MCF 10A (cell line): ENCODE data around the gene ZNF33B. TPM values are rescaled to one million over a fixed set of nuclear protein-coding genes. Genes with fewer than 3 reads are reported as not detected.

Experiments used
- BruUV-seq: library from RNA; stranded (reverse); fragments of 400-500 nt; replicated peaks from 2 replicates; lab custom pipeline; 2021; lab: Mats Ljungman, UMichigan
- CTCF ChIA-PET: fragments of 300-600 bp; sonication (Branson Sonifier 250); formaldehyde crosslinking; extraction: SDS; loops from one replicate; lab custom pipeline; 2021; ENCODE audit warnings: antibody characterized with exemption, inconsistent platforms; lab: Yijun Ruan, JAX
- POLR2A ChIA-PET: fragments of 300-600, 350-650 bp; sonication (Branson Sonifier 250); formaldehyde crosslinking; extraction: SDS; loops from one replicate; lab custom pipeline; 2020; ENCODE audit warnings: antibody characterized with exemption, inconsistent platforms; lab: Yijun Ruan, JAX
- DNase-seq: peaks from one replicate; pipeline ENCODE4 v3.0.0-alpha.2; 2018; ENCODE audit not compliant: unreplicated experiment
- H3K27ac Mint-ChIP-seq: one replicate; pipeline ENCODE4 v1.8.0; 2022; ENCODE audit warnings: mild to moderate bottlenecking, low read depth, mixed read lengths; ENCODE audit not compliant: unreplicated experiment
- H3K27me3 Mint-ChIP-seq: one replicate; pipeline ENCODE4 v1.8.0; 2022; ENCODE audit warnings: mixed read lengths; ENCODE audit not compliant: insufficient read depth, unreplicated experiment
- H3K36me3 Mint-ChIP-seq: one replicate; pipeline ENCODE4 v1.8.0; 2022; ENCODE audit warnings: mild to moderate bottlenecking, moderate library complexity, mixed read lengths; ENCODE audit not compliant: insufficient read depth, unreplicated experiment
- H3K4me1 Mint-ChIP-seq: one replicate; pipeline ENCODE4 v1.8.0; 2022; ENCODE audit warnings: mixed read lengths; ENCODE audit not compliant: insufficient read depth, unreplicated experiment
- H3K4me3 Mint-ChIP-seq: one replicate; pipeline ENCODE4 v1.8.0; 2022; ENCODE audit warnings: mild to moderate bottlenecking, moderate library complexity, mixed read lengths; ENCODE audit not compliant: unreplicated experiment
- H3K9me3 Mint-ChIP-seq: one replicate; pipeline ENCODE4 v1.8.0; 2022; ENCODE audit warnings: mixed read lengths; ENCODE audit not compliant: unreplicated experiment
- intact Hi-C: fragments of 100-400 bp; cut with micrococcal nuclease; formaldehyde crosslinking; loops from 2 replicates; pipeline ENCODE4 v1.14.1; 2022
- total RNA-seq: library from RNA; stranded (reverse); gene quantifications from 2 replicates; pipeline ENCODE4 v1.2.3, GENCODE V29; 2022
- TF ChIP-seq, protein P1 (sequence below): fragments of 200-600 bp; IDR thresholded peaks from one replicate; pipeline ENCODE4 v1.8.0; 2022; ENCODE audit warnings: antibody characterized with exemption, mild to moderate bottlenecking; ENCODE audit not compliant: unreplicated experiment

The ZNF33B gene
- total RNA-seq, 1 experiment from 2014 or later: 18.7 TPM

DNA sequence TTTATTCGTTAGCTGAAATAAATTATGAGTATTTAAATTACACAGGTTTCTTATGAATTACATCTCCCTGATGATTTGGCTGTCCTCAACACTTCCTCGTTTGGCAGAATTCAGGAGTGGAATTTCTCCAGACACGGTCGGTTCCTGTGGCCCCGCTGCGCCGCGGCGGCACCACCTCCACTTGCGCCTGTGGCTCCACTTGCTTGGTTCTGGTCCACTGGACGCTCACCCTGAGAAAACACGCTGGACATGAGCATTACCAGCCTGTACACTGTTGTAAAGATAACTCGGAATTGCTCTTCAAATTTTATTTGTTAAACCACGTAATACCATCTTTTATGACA is 85.3 kb downstream of the ZNF33B start:
- Mint-ChIP-seq H3K27me3 (no peaks in the 10 kb centered on the region), H3K4me1 (peaks cover 18% of the 10 kb centered on the region), H3K27ac (peak overlapping the region; percentile 93), H3K36me3 (peaks cover 16% of the 10 kb centered on the region), H3K4me3 (peak overlapping the region; percentile 96), H3K9me3 (no peaks in the 10 kb centered on the region)
- CTCF ChIA-PET: no interaction called here
- no peak for DNase-seq
- BruUV-seq: no TSS peak
- TF ChIP-seq, protein P1, sequence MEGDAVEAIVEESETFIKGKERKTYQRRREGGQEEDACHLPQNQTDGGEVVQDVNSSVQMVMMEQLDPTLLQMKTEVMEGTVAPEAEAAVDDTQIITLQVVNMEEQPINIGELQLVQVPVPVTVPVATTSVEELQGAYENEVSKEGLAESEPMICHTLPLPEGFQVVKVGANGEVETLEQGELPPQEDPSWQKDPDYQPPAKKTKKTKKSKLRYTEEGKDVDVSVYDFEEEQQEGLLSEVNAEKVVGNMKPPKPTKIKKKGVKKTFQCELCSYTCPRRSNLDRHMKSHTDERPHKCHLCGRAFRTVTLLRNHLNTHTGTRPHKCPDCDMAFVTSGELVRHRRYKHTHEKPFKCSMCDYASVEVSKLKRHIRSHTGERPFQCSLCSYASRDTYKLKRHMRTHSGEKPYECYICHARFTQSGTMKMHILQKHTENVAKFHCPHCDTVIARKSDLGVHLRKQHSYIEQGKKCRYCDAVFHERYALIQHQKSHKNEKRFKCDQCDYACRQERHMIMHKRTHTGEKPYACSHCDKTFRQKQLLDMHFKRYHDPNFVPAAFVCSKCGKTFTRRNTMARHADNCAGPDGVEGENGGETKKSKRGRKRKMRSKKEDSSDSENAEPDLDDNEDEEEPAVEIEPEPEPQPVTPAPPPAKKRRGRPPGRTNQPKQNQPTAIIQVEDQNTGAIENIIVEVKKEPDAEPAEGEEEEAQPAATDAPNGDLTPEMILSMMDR: no peak
- POLR2A ChIA-PET: interaction anchor here (2.1 to 2.8 kb wide), 2 partner anchors 88 to 230 kb away, joined by 12 to 13 read pairs; partner anchors contain the start of gene BMS1
- intact Hi-C loops: loop anchor here (5.0 kb wide), 1 partner anchor 229 kb away; the partner anchor contains the start of gene BMS1

DNA sequence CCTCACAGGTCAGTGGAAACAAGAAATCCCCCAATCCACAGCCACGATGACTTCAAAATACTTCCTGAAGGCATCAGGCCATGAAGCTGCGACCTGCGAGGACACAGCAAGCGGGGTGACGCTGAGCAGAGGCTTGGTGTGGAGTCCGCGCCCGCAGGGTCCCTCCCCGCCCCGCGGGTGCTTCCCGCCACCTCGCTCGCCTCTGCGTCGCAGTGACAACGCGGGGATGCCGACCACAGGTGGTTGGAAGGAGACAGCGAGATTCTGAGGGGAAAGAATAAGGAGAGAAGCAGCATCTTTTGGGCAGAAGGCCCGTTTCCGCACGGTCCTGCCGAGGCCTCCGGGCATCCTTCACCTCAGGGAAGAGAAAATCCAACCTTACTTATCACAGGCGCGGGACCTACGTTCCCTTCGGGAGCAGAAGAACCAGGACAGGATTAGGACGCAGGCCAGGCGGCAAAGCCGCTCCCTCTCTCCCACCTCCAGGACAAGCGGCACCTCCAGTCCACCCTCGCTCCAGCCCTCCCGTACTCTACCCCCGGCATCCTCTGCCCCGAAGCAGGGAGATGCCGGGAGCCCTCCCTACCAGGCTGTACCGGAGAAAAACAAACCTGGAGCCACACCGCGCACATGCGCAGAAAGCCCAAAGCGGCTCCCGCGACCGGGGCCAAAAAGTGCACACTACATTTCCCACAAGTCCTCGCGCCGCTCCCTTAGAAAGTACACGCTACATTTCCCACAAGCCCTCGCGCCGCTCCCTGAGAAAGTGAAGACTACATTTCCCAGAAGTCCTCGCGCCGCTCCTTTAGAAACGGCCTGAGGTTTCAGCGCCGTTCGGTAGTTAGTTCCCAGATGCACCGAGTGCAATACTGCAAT is 85.9 kb downstream of the ZNF33B start:
- TSS peak; percentile 32 for BruUV-seq
- Mint-ChIP-seq H3K36me3 (peaks cover 22% of the 10 kb centered on the region), H3K27me3 (no peaks in the 10 kb centered on the region), H3K4me1 (peaks cover 18% of the 10 kb centered on the region), H3K9me3 (no peaks in the 10 kb centered on the region), H3K27ac (peak overlapping the region; percentile 93), H3K4me3 (peak overlapping the region; percentile 96)
- TF ChIP-seq, protein P1: no peak
- intact Hi-C loops: loop anchor here (1.0 to 5.0 kb wide), 2 partner anchors 86 to 230 kb away; partner anchors contain the start of genes BMS1 and ZNF33B
- POLR2A ChIA-PET: interaction anchor here (1.0 to 2.8 kb wide), 3 partner anchors 89 to 587 kb away, joined by 3 to 13 read pairs (median 12); partner anchors contain the start of gene BMS1
- CTCF ChIA-PET: no interaction called here
- DNase-seq: peak; percentile 98

- Mint-ChIP-seq H3K4me1 (peaks cover 18% of the 10 kb centered on the region), H3K9me3 (no peaks in the 10 kb centered on the region), H3K27me3 (no peaks in the 10 kb centered on the region), H3K36me3 (peaks cover 25% of the 10 kb centered on the region), H3K27ac (peak overlapping the region; percentile 93), H3K4me3 (peak overlapping the region; percentile 96)
- POLR2A ChIA-PET: interaction anchor here (1.0 to 2.8 kb wide), 3 partner anchors 89 to 588 kb away, joined by 3 to 13 read pairs (median 12); partner anchors contain the start of gene BMS1
- no TSS peak for BruUV-seq
- CTCF ChIA-PET: interaction anchor here (0.7 kb wide), 1 partner anchor 1994 kb away, joined by 3 read pairs; no protein-coding TSS in a partner anchor
- peak; percentile 1 for DNase-seq
- intact Hi-C loops: loop anchor here (1.0 to 5.0 kb wide), 2 partner anchors 87 to 231 kb away; partner anchors contain the start of genes BMS1 and ZNF33B
- TF ChIP-seq, protein P1: no peak
These were observed 86.7 kb downstream of the ZNF33B start for GRCh38 chr10:42551582-42552187.

DNA sequence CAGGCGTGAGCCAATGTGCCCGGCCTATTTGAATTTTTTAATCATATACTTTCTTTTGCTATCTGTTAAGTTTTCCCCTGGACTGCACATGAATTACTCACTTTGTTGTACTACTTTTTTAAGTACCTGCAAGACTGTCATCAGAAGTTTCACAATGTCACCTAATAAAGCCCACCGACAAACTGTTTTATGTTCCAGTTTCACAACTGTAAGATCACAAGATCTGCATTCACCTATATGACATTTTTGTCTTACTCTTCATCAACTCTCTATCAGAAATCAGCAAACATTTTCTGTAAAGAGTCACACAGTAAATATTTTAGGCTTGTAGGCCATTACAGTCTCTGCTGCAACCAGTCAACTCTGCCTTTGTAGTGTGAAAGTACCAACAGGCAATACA is 88.5 kb downstream of the ZNF33B start:
- Mint-ChIP-seq H3K9me3 (peaks cover 6% of the 10 kb centered on the region), H3K4me3 (no peak overlapping the region)
- POLR2A ChIA-PET: no interaction called here

More for the DNA sequence above, 88.5 kb downstream of the ZNF33B start:
- CTCF ChIA-PET: no interaction called here
- intact Hi-C loops: loop anchor here (5.0 kb wide), 1 partner anchor 232 kb away; the partner anchor contains the start of gene BMS1
- Mint-ChIP-seq H3K27ac (no peak overlapping the region), H3K4me1 (peaks cover 18% of the 10 kb centered on the region), H3K27me3 (no peaks in the 10 kb centered on the region), H3K36me3 (peaks cover 28% of the 10 kb centered on the region)
- no peak for DNase-seq
- no TSS peak for BruUV-seq
- TF ChIP-seq, protein P1: no peak
